GOT3 (cell line): ENCODE measurements around the gene SATB1.

Source experiments
- DNase-seq: peaks from one replicate; lab custom pipeline; 2025; ENCODE audit warnings: mixed read lengths; lab: John Stamatoyannopoulos, UW

The SATB1 gene

GRCh38 chr3:18431266-18431665 is 6.1 kb upstream of the SATB1 start:
- DNase-seq, result no peak

- DNase-seq, result no peak
Measured at GRCh38 chr3:18428991-18429745, 4.0 kb upstream of the SATB1 start.

- DNase-seq, result no peak
Measured at GRCh38 chr3:18428036-18428435, 2.9 kb upstream of the SATB1 start.

- no peak for DNase-seq
Measured at GRCh38 chr3:18426597-18427193, 1.6 kb upstream of the SATB1 start.

GRCh38 chr3:18425641-18426257 is 610 bp upstream of the SATB1 start:
- no peak for DNase-seq

GRCh38 chr3:18424213-18424728 is 868 bp downstream of the SATB1 start:
- DNase-seq, result no peak

- DNase-seq, result no peak
Measured at GRCh38 chr3:18423401-18424212, 1.5 kb downstream of the SATB1 start.

- no peak for DNase-seq
Measured at GRCh38 chr3:18422972-18423371, 2.2 kb downstream of the SATB1 start.

- no peak for DNase-seq
Measured at GRCh38 chr3:18420555-18420954, 4.6 kb downstream of the SATB1 start.

- no peak for DNase-seq
Measured at GRCh38 chr3:18419232-18419631, 5.9 kb downstream of the SATB1 start.

GRCh38 chr3:18417904-18418572 is 7.1 kb downstream of the SATB1 start:
- no peak for DNase-seq

GRCh38 chr3:18416332-18416731 is 8.8 kb downstream of the SATB1 start:
- no peak for DNase-seq

- DNase-seq, result no peak
Measured at GRCh38 chr3:18415839-18416238, 9.3 kb downstream of the SATB1 start.

GRCh38 chr3:18415167-18415566 is 10.0 kb downstream of the SATB1 start:
- DNase-seq, result no peak

GRCh38 chr3:18412684-18413083 is 12.5 kb downstream of the SATB1 start:
- DNase-seq, result no peak

- no peak for DNase-seq
Measured at GRCh38 chr3:18411541-18411940, 13.6 kb downstream of the SATB1 start.

- no peak for DNase-seq
Measured at GRCh38 chr3:18410205-18410604, 14.9 kb downstream of the SATB1 start.

- DNase-seq, result no peak
Measured at GRCh38 chr3:18409266-18409665, 15.9 kb downstream of the SATB1 start.

GRCh38 chr3:18405141-18405540 is 20.0 kb downstream of the SATB1 start:
- no peak for DNase-seq

- DNase-seq, result no peak
Measured at GRCh38 chr3:18403061-18403460, 22.1 kb downstream of the SATB1 start.

GRCh38 chr3:18402239-18402799 is 22.8 kb downstream of the SATB1 start:
- no peak for DNase-seq
